ENCODE data around the gene CHCHD3.
"Not testable (repeated sequence)": the region's sequence is repeated elsewhere in the genome, so short reads cannot be mapped to it uniquely, and the experiment has no call there.

CHCHD3 gene

GRCh38 chr7:132947011-132947410 is 134.9 kb downstream of the CHCHD3 start:
- DNase-seq (ENCODE audit: low spot score): no peak

GRCh38 chr7:132944774-132945173 is 137.1 kb downstream of the CHCHD3 start:
- DNase-seq (ENCODE audit: low spot score): no peak

- no peak for DNase-seq (ENCODE audit: low spot score)
Observed at GRCh38 chr7:132943645-132944044, 138.2 kb downstream of the CHCHD3 start.

GRCh38 chr7:132942701-132943100 is 139.2 kb downstream of the CHCHD3 start:
- DNase-seq (ENCODE audit: low spot score): no peak

GRCh38 chr7:132941905-132942304 is 140.0 kb downstream of the CHCHD3 start:
- no peak for DNase-seq (ENCODE audit: low spot score)

GRCh38 chr7:132941428-132941827 is 140.5 kb downstream of the CHCHD3 start:
- no peak for DNase-seq (ENCODE audit: low spot score)

GRCh38 chr7:132940084-132940483 is 141.8 kb downstream of the CHCHD3 start:
- DNase-seq (ENCODE audit: low spot score): no peak

GRCh38 chr7:132939495-132939894 is 142.4 kb downstream of the CHCHD3 start:
- DNase-seq (ENCODE audit: low spot score): no peak

GRCh38 chr7:132937286-132937685 is 144.6 kb downstream of the CHCHD3 start:
- no peak for DNase-seq (ENCODE audit: low spot score)

- DNase-seq (ENCODE audit: low spot score): no peak
Observed at GRCh38 chr7:132935608-132936007, 146.3 kb downstream of the CHCHD3 start.

GRCh38 chr7:132934017-132934416 is 147.9 kb downstream of the CHCHD3 start:
- DNase-seq (ENCODE audit: low spot score): no peak

GRCh38 chr7:132933072-132933458 is 148.8 kb downstream of the CHCHD3 start:
- DNase-seq (ENCODE audit: low spot score): peak; percentile 43

GRCh38 chr7:132932296-132933071 is 149.4 kb downstream of the CHCHD3 start:
- no peak for DNase-seq (ENCODE audit: low spot score)

GRCh38 chr7:132930881-132931280 is 151.0 kb downstream of the CHCHD3 start:
- no peak for DNase-seq (ENCODE audit: low spot score)

GRCh38 chr7:132929944-132930343 is 151.9 kb downstream of the CHCHD3 start:
- DNase-seq (ENCODE audit: low spot score): not testable (repeated sequence)

- DNase-seq (ENCODE audit: low spot score): no peak
Observed at GRCh38 chr7:132919771-132920170, 162.1 kb downstream of the CHCHD3 start.

- DNase-seq (ENCODE audit: low spot score): no peak
Observed at GRCh38 chr7:132915647-132916046, 166.2 kb downstream of the CHCHD3 start.

GRCh38 chr7:132910657-132911056 is 171.2 kb downstream of the CHCHD3 start:
- DNase-seq (ENCODE audit: low spot score): no peak

GRCh38 chr7:132907380-132907940 is 174.4 kb downstream of the CHCHD3 start:
- no peak for DNase-seq (ENCODE audit: low spot score)

GRCh38 chr7:132906193-132906835 is 175.6 kb downstream of the CHCHD3 start:
- no peak for DNase-seq (ENCODE audit: low spot score)

- DNase-seq (ENCODE audit: low spot score): not testable (repeated sequence)
Observed at GRCh38 chr7:132905136-132905535, 176.8 kb downstream of the CHCHD3 start.

- no peak for DNase-seq (ENCODE audit: low spot score)
Observed at GRCh38 chr7:132904209-132904608, 177.7 kb downstream of the CHCHD3 start.

GRCh38 chr7:132902294-132902693 is 179.6 kb downstream of the CHCHD3 start:
- DNase-seq (ENCODE audit: low spot score): not testable (repeated sequence)
